ENCODE measurements around the gene DOLPP1.

The DOLPP1 gene

DNA sequence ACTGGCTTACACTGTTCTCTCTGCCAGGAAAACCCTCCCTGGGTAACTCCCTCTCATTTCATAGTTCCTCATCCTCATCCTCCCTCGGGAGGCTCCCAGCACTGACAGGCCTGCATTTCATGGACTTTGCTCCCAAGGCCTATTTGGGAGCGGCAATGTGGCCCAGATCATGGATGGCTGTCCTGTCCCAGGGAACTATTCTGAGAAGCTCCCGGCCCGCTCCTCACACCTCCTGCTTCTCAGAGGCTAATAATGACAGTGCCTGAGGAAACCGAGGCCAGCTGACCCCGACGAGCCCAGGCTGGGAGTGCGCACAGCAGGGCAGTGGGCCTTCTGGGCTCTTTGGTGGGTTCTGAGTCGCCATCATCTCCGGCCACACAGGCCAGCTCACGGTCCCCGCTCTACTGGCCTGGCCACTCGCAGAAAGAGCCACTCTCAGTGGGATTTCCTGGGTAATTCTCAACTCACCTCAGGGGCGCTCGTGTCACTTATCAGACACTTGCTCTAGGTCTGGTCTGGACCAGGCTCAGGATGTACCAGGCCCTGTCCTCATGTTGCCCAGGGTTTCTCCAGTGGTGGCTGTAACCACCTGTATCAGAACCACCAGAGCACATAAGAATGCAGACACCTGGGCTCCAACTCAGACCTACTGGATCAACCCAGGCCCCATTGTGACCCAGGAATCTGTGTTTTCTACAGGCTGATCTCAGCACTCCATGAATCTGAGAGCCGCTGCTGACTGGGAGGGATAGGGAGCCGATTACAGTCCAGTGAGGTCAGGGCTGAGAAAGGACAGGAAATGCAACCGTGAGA lies 2.0 kb upstream of the DOLPP1 start:
- Histone ChIP-seq H3K9ac (ENCODE audit: low read length) (no peak overlapping the region), H3K9me3 (ENCODE audit: control insufficient read depth, low read length) (no peaks in the 10 kb centered on the region), H3K36me3 (ENCODE audit: control insufficient read depth, insufficient read depth, low read length, severe bottlenecking) (no peaks in the 10 kb centered on the region), H3K4me3 (ENCODE audit: low read length) (no peak overlapping the region), H3K4me1 (ENCODE audit: control insufficient read depth, insufficient read depth, low read length) (peaks cover 16% of the 10 kb centered on the region), H3K27me3 (replicated peaks; ENCODE audit: control insufficient read depth, insufficient read depth, low read length) (no peaks in the 10 kb centered on the region)
- DNase-seq (ENCODE audit: low read depth) = no peak

DNA sequence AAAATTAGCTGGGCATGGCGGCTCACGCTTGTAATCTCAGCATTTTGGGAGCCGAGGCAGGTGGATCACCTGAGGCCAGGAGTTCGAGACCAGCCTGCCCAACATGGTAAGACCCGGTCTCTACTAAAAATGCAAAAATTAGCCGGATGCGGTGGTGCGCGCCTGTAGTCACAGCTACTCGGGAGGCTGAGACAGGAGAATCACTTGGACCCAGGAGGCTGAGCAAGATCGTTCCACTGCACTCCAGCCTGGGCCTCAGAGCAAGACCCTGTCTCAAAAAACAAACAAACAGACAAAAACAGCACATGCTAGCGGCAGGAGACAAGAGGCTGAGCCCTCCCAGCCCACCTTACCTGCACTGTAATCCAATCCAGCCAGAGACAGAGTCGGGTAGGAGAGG lies 1.1 kb upstream of the DOLPP1 start:
- Histone ChIP-seq H3K9me3 (ENCODE audit: control insufficient read depth, low read length) (no peaks in the 10 kb centered on the region), H3K36me3 (ENCODE audit: control insufficient read depth, insufficient read depth, low read length, severe bottlenecking) (peaks cover under 1% of the 10 kb centered on the region), H3K4me3 (ENCODE audit: low read length) (peak overlapping the region; percentile 96), H3K9ac (ENCODE audit: low read length) (peak overlapping the region; percentile 78), H3K27me3 (replicated peaks; ENCODE audit: control insufficient read depth, insufficient read depth, low read length) (no peaks in the 10 kb centered on the region), H3K4me1 (ENCODE audit: control insufficient read depth, insufficient read depth, low read length) (peaks cover 16% of the 10 kb centered on the region)
- no peak for DNase-seq (ENCODE audit: low read depth)

DNA sequence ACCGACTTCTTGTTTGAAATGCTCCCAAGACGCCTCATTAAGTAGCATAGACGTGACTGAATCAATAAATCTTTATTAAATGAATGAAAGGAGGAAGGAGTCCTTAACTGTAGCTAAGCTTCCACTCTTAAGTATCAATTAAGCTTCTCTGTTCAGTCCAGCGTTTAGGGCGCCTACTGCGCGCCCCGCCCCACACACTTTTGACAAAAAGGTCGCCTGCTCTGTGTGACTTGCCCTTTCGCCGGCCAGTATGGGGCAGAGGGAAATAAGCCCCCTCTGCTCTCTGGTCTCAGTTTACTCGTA lies 662 bp upstream of the DOLPP1 start:
- Histone ChIP-seq H3K9ac (ENCODE audit: low read length) (peak overlapping the region; percentile 78), H3K36me3 (ENCODE audit: control insufficient read depth, insufficient read depth, low read length, severe bottlenecking) (peaks cover 5% of the 10 kb centered on the region), H3K27me3 (replicated peaks; ENCODE audit: control insufficient read depth, insufficient read depth, low read length) (no peaks in the 10 kb centered on the region), H3K4me3 (ENCODE audit: low read length) (peak overlapping the region; percentile 96), H3K4me1 (ENCODE audit: control insufficient read depth, insufficient read depth, low read length) (peaks cover 16% of the 10 kb centered on the region), H3K9me3 (ENCODE audit: control insufficient read depth, low read length) (no peaks in the 10 kb centered on the region)
- no peak for DNase-seq (ENCODE audit: low read depth)

DNA sequence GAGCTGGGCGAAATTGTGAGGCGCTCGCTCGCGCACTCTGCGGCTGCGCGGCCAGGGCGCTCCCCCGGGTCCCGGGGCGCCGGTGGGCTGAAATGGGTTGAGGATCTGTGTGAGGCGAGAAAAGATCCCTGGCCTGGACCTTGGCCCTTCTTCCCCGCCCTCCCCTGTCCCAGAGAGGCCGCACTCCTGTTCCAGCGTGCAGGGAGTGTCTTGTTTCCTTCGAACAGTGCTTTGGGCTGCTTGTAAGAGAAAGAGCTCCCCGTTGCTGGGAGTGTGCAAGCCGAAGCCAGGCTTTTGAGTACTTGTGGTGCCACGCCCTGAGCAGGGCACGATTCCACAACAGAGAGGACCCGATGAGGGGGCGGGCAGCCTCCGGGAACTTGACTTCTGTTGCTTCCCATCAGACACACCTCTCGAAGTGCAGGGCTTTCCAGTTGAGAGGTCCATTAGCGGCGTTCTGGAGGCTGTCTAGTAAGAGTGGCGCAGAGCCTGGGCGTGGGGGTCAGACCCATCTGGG lies 535 bp downstream of the DOLPP1 start:
- Histone ChIP-seq H3K4me1 (ENCODE audit: control insufficient read depth, insufficient read depth, low read length) (peaks cover 16% of the 10 kb centered on the region), H3K9ac (ENCODE audit: low read length) (peak overlapping the region; percentile 94), H3K9me3 (ENCODE audit: control insufficient read depth, low read length) (no peaks in the 10 kb centered on the region), H3K4me3 (ENCODE audit: low read length) (peak overlapping the region; percentile 96), H3K36me3 (ENCODE audit: control insufficient read depth, insufficient read depth, low read length, severe bottlenecking) (peaks cover 17% of the 10 kb centered on the region), H3K27me3 (replicated peaks; ENCODE audit: control insufficient read depth, insufficient read depth, low read length) (no peaks in the 10 kb centered on the region)
- no peak for DNase-seq (ENCODE audit: low read depth)

DNA sequence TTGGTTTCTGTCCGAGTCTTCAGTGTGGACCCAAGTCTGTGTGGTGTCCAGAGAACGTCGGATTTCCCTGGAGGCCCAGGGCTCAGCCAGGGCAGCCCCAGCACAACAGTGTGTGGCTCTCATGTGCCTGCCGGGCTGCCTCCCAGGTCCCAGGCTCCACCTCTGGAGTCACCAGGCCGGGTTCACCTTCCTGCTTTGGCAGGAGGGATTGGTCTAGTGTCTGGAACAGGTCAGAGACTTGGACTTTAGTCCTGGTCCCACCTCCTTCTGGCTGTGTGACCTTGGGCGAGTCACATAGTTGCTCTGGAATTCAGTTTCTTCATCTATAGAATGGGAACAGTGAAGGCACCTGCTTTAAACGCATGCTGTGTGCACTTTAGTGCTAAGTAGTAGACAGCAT lies 3.2 kb downstream of the DOLPP1 start:
- H3K9ac ChIP-seq (ENCODE audit: low read length) = no peak overlapping the region
- H3K4me3 ChIP-seq (ENCODE audit: low read length) = no peak overlapping the region
- peaks cover 16% of the 10 kb centered on the region for H3K4me1 ChIP-seq (ENCODE audit: control insufficient read depth, insufficient read depth, low read length)
- H3K27me3 ChIP-seq (replicated peaks; ENCODE audit: control insufficient read depth, insufficient read depth, low read length) = no peaks in the 10 kb centered on the region
- DNase-seq (ENCODE audit: low read depth) = no peak
- H3K9me3 ChIP-seq (ENCODE audit: control insufficient read depth, low read length) = no peaks in the 10 kb centered on the region
- H3K36me3 ChIP-seq (ENCODE audit: control insufficient read depth, insufficient read depth, low read length, severe bottlenecking) = peaks cover 29% of the 10 kb centered on the region

DNA sequence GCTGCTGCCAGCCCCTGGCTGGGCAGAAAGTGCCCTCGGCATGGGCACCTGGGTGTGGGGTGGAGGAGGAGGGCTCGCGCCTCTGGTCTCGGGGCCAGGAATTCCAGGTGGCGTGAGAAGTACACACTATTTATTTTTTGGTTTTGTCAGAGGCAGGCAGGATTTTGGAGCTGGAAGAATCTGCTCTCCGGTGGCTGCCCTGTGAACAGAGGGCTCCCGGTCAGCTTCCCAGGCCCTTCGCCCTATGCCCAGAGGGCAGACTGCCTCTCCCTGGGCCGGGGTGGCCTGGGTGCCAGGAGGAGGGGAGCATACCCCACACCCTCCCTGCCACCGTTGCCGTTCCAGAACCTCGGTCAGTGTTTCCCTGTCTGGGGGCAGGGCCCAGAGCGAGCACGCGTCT lies 8.3 kb downstream of the DOLPP1 start:
- Histone ChIP-seq H3K9me3 (ENCODE audit: control insufficient read depth, low read length) (no peaks in the 10 kb centered on the region), H3K27me3 (replicated peaks; ENCODE audit: control insufficient read depth, insufficient read depth, low read length) (no peaks in the 10 kb centered on the region), H3K9ac (ENCODE audit: low read length) (no peak overlapping the region), H3K36me3 (ENCODE audit: control insufficient read depth, insufficient read depth, low read length, severe bottlenecking) (peaks cover 38% of the 10 kb centered on the region), H3K4me3 (ENCODE audit: low read length) (no peak overlapping the region), H3K4me1 (ENCODE audit: control insufficient read depth, insufficient read depth, low read length) (peaks cover 5% of the 10 kb centered on the region)
- no peak for DNase-seq (ENCODE audit: low read depth)

DNA sequence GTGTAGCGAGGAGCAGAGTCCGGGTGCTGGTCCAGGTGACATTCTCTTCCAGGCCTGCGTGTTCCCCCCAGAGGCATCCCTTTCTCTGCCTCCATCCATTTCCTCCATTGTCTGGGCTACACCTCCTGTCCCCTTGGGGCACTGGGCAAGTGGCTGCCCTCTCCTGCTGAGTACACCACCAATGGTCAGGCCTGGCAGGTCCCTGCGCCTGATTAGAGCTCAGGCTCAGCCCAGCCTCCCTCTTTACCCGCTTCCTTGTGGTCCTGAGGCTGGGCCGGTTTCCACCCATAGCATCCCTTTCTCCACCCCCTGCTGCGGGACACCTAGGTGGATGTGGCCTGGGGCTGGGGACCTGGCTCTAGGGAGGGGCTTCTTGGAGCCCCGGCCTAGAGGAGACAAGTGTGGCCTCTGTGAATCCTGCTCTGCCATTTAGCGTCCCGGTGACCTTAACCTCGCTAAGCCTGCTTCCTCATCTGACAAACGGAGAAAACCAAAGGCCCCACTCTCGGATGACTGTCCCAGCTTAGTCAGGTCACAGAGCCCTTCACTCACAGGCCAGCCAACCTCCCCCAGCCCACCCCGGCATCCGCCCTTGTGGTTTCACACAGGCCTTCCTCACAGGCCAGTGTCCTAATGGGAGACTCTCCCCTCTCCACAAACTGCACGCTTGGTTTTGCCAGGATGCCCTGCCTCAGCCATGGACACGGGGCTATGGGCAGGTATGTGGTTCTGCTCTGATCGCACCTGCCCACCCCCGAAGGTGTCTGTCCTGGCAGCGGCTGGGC lies 12.9 kb downstream of the DOLPP1 start:
- Histone ChIP-seq H3K27me3 (replicated peaks; ENCODE audit: control insufficient read depth, insufficient read depth, low read length) (no peaks in the 10 kb centered on the region), H3K4me1 (ENCODE audit: control insufficient read depth, insufficient read depth, low read length) (peaks cover 5% of the 10 kb centered on the region), H3K36me3 (ENCODE audit: control insufficient read depth, insufficient read depth, low read length, severe bottlenecking) (peaks cover 46% of the 10 kb centered on the region), H3K9ac (ENCODE audit: low read length) (no peak overlapping the region), H3K4me3 (ENCODE audit: low read length) (no peak overlapping the region), H3K9me3 (ENCODE audit: control insufficient read depth, low read length) (no peaks in the 10 kb centered on the region)
- no peak for DNase-seq (ENCODE audit: low read depth)

DNA sequence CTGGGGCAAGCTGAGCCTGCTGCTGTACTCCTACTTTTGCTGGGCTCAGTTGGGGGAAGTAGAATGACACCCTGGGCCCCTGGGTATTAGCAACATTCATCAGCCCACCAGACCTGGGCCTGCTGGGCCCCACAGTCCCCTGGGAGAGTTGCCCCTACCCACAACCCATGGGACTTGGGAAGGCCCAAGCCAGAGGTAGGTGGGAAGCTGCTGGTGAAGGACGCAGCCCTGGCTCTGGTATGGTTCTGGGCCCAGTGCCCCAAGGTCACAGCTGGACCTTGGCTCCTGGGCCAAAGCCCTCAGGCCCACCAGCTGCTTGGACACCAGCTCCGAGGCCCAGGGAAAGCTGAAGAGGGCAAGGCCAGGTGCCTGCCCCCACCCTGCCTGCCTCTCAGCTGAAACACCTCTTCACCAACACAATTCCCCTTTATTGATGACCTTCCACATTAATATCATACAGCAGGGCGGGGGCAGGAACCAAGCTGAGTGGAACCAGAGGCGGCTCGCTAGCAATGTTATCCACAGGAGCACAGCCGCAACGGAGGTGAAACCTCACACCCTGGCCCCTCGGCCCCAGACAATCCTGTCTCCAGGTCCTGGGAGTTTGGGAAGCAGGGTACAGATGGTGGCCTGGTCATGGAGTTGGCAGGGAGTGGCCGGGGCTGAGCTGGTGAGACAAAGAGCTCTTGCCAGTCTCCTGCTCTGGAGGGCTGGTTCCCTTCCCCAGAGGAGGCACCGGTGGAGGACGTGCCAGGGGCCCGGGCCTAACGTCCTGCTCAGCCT lies 13.7 kb downstream of the DOLPP1 start:
- Histone ChIP-seq H3K4me1 (ENCODE audit: control insufficient read depth, insufficient read depth, low read length) (peaks cover 5% of the 10 kb centered on the region), H3K27me3 (replicated peaks; ENCODE audit: control insufficient read depth, insufficient read depth, low read length) (no peaks in the 10 kb centered on the region), H3K4me3 (ENCODE audit: low read length) (no peak overlapping the region), H3K9ac (ENCODE audit: low read length) (no peak overlapping the region), H3K9me3 (ENCODE audit: control insufficient read depth, low read length) (no peaks in the 10 kb centered on the region), H3K36me3 (ENCODE audit: control insufficient read depth, insufficient read depth, low read length, severe bottlenecking) (peaks cover 40% of the 10 kb centered on the region)
- no peak for DNase-seq (ENCODE audit: low read depth)

DNA sequence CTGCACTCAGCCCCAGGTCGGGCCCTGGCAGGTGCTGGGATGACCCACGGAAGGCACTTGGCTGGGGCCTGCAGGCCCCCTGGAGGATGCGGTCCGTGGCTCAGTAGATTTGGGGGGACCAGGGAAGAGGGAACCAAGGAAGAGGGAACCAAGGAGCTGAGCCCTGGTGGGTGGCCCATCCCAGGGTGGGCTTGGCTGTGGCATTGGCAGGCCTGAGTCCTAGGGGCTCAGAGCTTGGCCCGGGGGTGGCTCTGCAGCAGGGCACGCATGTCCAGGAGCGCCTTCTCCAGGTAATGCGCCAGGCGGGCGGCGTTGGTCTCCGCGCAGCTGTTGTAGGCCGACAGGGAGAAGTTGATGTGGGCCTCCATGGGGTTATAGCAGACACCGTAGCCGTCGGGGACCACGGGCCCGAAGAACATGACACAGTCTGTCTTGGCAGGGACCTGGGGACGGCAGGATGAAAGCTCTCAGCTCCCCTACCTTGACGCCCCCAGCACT lies 14.3 kb downstream of the DOLPP1 start:
- Histone ChIP-seq H3K4me1 (ENCODE audit: control insufficient read depth, insufficient read depth, low read length) (peaks cover 5% of the 10 kb centered on the region), H3K9me3 (ENCODE audit: control insufficient read depth, low read length) (no peaks in the 10 kb centered on the region), H3K36me3 (ENCODE audit: control insufficient read depth, insufficient read depth, low read length, severe bottlenecking) (peaks cover 43% of the 10 kb centered on the region), H3K9ac (ENCODE audit: low read length) (no peak overlapping the region), H3K4me3 (ENCODE audit: low read length) (no peak overlapping the region), H3K27me3 (replicated peaks; ENCODE audit: control insufficient read depth, insufficient read depth, low read length) (no peaks in the 10 kb centered on the region)
- no peak for DNase-seq (ENCODE audit: low read depth)

DNA sequence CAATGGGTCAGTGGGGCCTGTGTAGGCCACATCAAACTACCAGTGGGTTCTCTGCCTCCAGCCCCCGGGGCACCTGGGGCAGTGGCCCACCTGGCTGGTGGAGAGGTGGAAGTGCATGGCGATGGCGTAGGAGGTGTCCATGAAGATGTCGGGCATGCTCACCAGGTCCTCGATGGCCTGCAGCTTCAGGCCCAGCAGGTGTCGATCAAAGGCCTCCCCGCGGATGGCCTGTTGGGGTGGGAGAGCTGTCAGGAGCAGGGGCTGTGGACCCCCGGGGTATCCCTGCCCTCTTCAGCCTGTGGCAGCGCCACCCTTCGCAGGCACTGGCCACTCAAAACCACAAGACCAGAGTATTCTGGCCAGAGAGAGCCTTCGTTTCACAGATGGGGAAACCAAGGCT lies 15.0 kb downstream of the DOLPP1 start:
- Histone ChIP-seq H3K36me3 (ENCODE audit: control insufficient read depth, insufficient read depth, low read length, severe bottlenecking) (peaks cover 49% of the 10 kb centered on the region), H3K9me3 (ENCODE audit: control insufficient read depth, low read length) (no peaks in the 10 kb centered on the region), H3K9ac (ENCODE audit: low read length) (no peak overlapping the region), H3K4me3 (ENCODE audit: low read length) (no peak overlapping the region), H3K4me1 (ENCODE audit: control insufficient read depth, insufficient read depth, low read length) (peaks cover 5% of the 10 kb centered on the region), H3K27me3 (replicated peaks; ENCODE audit: control insufficient read depth, insufficient read depth, low read length) (no peaks in the 10 kb centered on the region)
- no peak for DNase-seq (ENCODE audit: low read depth)
